Fibroblast of lung (primary cell): ENCODE data around the gene MXD1.

ENCODE experiments used
- EZH2 ChIP-seq: IDR thresholded peaks from 2 replicates; pipeline ENCODE4 v1.5.1; 2012; ENCODE audit warnings: low read length, control low read depth, mild to moderate bottlenecking; ENCODE audit errors: missing control alignments
- TF ChIP-seq, protein P1 (sequence below), 2 donors: IDR thresholded peaks in 1 of 2; conservative IDR thresholded peaks in 1 of 2; 1 replicate in 1 of 2; 2 replicates in 1 of 2; pipeline ENCODE4 v1.5.1; 2011 to 2012; ENCODE audit warnings: low read length in 2 of 2, control low read depth in 1 of 2, inconsistent platforms in 1 of 2, low read depth in 1 of 2, mild to moderate bottlenecking in 1 of 2

DNA sequence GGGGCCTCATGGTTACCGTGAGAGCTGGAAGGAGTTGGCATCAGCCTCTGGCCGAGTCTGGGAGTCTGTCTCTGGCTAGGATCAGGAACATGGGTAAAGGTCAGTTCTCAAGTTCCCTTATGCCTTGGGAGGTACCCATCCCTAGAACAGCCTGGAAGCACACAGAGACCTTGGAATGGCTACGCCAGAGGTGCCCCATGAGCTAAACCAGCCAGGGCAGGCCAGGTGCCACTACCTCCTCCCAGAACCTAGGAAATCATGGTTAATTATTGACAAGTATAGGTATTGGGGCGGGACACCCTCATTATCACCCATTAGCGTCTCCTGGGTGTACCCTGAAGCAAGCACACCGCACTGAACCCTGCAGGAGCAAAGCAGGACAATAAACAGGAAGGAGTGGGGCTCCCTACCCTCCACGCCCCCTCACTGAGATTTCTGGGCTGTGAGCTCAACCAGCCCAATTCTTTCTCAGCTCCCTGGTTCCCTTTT is 49.5 kb downstream of the MXD1 start:
- TF ChIP-seq, protein P1, sequence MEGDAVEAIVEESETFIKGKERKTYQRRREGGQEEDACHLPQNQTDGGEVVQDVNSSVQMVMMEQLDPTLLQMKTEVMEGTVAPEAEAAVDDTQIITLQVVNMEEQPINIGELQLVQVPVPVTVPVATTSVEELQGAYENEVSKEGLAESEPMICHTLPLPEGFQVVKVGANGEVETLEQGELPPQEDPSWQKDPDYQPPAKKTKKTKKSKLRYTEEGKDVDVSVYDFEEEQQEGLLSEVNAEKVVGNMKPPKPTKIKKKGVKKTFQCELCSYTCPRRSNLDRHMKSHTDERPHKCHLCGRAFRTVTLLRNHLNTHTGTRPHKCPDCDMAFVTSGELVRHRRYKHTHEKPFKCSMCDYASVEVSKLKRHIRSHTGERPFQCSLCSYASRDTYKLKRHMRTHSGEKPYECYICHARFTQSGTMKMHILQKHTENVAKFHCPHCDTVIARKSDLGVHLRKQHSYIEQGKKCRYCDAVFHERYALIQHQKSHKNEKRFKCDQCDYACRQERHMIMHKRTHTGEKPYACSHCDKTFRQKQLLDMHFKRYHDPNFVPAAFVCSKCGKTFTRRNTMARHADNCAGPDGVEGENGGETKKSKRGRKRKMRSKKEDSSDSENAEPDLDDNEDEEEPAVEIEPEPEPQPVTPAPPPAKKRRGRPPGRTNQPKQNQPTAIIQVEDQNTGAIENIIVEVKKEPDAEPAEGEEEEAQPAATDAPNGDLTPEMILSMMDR (conservative IDR thresholded peaks at IDR 0.05 in 1 of 2, IDR thresholded peaks at IDR 0.05 in 1 of 2; ENCODE audit: low read depth in 1 of 2, low read length in 2 of 2) = no peak
- TF ChIP-seq EZH2 = no peak
